ENCODE data around the gene R3HCC1L. TPM values are rescaled to one million over a fixed set of nuclear protein-coding genes. Genes with fewer than 3 reads are reported as not detected.
"Not testable (repeated sequence)": the region's sequence is repeated elsewhere in the genome, so short reads cannot be mapped to it uniquely, and the experiment has no call there.

Gene R3HCC1L
- polyA plus RNA-seq, 3 donors = 17.9 to 22.0 (median 19.7) TPM

DNA sequence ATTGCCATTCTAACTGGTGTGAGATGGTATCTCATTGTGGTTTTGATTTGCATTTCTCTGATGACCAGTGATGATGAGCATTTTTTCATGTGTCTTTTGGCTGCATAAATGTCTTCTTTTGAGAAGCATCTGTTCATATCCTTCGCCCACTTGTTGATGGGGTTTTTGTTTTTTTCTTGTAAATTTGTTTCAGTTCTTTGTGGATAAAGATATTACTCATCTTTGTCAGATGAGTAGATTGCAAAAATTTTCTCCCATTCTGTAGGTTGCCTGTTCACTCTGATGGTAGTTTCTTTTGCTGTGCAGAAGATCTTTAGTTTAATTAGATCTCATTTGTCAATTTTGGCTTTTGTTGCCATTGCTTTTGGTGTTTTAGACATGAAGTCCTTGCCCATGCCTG, 93.8 kb downstream of the R3HCC1L start:
- DNase-seq = not testable (repeated sequence)

DNA sequence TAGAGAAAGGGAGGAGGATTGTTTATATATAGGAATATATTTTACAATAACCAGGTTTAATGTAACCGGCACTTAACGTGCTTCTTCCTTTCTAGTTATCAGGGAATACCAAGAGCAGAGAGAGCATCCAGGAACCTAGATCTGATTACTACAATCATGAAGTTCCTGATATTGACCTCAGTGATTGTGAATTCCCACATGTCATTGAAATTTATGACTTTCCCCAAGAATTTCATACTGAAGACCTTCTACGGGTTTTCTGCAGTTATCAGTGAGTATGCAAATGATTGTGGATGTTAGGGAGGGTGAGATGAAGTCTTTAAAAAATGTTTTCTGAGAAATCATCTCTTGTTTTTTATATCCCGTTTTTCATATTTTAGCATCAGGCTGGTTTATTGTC, 97.0 kb downstream of the R3HCC1L start:
- no peak for DNase-seq

DNA sequence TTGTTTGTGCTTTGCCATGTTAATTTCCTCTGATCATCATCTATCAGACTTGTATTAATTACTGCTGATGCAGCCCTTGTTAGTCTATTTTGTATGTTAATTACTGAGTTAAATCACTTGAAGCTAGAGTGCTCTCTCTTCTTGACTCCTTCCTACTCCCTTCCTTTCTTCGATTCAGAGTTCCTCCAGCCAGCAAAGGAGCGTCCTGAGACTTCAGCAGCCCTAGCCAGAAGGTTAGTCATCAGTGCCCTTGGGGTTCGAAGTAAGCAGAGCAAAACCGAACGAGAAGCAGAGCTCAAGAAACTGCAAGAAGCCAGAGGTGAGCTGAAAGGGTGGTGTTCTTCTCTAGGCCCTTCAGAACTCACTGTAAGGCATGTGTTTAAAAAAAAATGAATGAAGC, 101.4 kb downstream of the R3HCC1L start:
- no peak for DNase-seq

DNA sequence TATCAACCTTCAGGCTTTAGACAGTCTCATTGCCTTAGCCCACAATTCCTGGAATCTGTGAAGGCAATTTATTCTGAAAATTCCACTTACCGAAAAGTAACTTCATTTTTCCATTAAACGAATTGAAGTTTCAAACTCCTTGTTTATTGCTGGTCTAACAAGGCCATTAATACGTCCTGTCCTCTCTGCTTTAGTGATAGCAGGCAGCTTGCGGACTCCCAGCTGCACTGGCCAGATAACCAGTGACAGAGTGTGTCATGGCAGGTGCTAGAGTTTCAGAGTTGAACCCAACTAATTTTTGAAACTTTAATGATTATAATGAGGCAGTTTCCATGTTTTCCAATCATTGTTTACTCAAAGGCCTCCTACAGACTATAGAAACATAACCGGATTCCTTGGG, 102.4 kb downstream of the R3HCC1L start:
- DNase-seq = no peak

DNA sequence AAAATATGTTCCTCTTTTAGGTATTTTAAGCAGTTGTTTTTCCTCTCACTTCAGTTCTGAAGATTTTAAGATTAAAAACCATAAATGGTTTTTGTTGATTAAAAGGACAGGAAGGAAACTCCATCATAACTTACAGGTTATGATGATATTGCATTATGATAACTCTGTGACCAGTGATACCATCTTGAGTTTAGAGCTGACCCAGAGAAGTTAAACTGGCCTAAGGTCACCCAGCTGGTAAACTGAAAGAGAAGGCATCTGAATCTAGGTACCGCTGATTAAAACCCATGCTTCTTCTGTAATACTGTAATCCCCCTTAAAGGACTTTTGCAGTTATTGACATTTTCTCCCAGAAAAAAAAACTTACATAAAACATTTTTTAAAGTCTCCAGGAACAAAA, 103.9 kb downstream of the R3HCC1L start:
- no peak for DNase-seq

DNA sequence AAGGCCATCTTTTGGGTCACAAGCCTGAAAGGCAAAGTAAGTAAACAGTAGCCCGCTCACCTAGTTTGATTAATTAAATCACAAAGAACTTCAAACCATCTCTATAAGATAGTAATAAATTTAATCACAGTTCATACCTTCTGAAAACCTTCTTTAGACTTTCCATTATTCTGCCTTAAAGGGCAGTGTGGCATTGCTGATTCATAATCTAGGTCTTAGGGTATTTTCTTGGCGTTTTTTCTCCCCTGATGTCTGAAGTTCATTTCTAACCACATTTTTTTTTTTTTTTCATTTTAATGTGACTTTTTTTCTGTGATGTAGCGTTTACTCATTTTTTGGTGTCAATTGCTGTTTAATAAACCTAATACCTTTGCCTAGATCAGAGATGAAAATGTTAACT, 106.1 kb downstream of the R3HCC1L start:
- no peak for DNase-seq

DNA sequence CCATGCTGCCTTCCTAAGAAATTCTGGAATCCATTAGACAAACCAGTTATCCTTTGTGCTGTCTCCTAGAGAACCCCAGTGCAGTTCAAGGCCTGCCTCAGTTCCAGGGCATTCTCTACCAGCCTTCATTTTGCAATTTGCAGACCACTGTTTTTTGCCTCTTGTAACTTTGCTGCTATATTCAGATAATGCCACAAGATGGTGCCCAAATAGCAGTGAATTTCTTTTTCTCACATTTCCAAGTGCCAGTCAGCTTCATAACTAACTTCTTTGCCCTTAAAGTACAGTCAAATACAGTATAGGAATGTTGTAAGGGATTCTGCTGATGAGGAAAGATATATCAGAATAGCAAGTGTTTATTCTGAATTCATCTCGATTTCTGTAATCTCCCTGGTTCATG, 108.4 kb downstream of the R3HCC1L start:
- DNase-seq = peak; percentile 42

DNA sequence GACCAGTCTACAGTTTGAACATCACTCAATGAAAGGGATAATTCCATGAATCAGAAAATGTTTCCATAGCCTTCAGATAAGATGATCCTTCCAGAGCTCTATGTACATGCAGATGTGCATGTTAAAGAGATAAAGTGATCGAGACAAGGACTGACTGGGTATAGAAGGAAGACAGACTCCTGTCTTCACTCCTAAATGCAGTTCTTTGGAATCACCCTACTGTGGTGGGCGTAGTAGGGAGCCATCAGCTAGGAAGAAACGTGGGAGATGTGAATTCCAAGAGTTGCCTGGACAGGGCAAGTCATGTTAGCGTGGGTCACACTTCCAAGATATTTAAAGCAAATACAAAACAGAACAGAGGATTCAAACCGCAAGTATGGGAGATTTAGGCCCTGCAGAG, 109.7 kb downstream of the R3HCC1L start:
- no peak for DNase-seq

DNA sequence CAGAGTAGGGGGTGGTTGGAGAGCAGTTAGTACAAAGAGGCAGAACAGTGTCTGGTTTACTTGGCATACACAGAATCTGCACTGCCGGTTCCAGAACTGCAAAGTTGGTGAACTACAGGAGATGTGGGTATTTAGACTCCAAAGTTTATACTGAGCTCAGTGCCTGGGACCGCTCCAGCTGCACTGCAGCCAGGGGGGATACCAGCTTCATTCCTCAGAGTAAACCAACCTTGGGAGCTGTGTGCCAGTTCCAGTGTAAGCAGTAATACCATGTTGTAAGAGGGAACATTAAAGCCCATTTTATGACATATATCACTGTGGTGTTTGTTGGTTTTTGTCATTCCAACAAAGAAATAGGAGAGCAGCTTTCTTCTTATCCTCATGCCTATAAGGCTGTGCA, 110.1 kb downstream of the R3HCC1L start:
- no peak for DNase-seq

DNA sequence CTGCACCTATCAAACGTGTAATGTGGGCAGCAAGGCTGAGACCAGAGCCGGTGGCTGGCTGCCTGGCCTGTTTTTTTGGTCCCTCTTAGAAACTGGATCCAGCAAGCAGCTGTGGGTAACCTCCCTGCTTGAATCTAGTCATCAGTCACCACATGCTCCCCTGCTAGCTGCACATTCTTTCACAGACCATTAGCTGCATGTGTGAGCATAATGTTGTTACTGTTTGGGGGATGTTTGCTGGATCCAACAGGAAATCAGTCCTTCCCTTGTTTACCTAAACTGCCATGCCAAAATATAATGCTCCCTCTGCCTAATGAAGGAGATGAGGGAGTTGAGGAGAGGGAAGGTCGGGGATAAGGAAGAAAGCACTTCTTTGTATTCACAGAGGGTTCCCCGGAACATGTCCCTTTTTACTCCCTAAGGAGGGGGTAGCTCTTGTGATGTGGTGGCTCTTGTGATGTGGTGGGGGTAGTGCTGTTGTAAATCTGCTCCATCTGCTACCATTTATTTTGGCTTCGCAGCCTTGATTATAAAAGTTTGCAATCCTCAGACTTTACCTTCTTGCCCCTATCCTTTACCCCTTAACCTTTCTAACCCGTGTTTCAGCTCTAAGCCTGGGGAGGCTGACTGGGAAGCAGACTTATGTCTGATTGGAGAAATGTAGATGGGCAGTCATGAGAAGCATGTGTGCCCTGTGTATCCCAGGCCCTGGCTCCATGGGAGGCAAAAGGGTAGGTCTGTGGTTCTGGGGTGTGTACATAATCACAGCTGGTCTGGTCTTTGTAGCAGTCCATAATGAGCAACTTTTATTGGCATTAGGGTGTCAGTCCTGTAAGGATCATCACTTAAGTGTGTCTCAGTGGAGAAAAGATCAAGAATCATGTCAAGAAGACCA, 112.7 kb downstream of the R3HCC1L start:
- DNase-seq = peak; percentile 90

DNA sequence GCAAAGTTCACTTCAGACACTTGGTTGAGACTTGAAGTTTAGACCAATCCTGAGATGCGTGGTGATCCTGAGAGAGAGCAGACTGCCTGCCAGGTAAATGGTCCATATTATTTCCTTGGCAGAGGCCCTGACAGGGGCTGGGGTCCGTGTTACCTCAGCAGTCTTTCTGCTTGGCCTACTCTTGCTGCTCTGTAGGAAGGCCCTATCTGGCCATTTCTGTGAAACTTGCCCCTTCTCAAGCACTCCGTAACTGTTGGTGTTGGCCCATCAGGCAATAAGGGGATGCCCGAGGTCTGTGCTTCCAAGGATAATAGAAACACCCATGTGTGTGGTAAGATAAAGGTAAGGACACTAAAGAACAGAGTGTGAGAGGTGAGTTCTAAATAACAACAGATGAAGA, 113.6 kb downstream of the R3HCC1L start:
- no peak for DNase-seq

DNA sequence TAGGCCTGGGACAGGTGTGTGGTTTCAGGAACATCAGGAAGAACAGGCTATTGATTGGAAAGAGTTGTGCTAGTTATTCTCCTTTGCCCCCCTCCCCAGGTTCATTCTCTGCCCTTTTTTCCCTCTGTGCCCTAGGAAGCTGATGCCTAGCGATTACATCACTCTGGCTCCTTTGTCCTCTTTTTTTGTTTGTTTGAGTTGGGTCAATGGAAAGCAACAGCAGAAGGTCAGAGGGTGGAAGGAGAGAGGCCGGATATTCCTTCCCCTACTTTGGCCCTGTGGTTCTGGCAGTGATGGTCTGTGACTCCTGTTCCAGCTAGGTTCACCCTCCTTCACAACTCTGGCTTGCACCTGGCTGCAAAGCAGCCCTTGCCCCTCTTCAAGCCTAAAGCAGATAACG, 114.7 kb downstream of the R3HCC1L start:
- DNase-seq = no peak

DNA sequence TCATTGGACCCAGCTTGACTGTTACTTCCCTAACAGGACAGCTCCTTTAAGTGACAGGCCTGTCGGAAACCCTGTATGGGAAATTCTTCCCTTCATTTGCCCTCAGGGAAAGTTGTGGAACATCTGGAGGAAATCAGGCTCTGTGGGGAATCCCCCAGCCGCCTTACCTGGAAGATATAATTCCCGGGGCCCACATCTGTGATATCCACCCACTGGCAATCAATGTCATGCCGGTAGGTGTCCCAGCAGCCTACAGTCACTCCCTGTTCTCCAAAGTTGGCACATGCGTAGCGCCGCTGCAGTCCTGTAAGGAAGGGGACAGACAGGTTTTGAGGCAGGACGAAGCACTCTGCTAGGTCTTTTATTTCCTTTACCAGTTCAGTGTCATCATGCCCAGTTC, 116.9 kb downstream of the R3HCC1L start:
- DNase-seq = no peak

DNA sequence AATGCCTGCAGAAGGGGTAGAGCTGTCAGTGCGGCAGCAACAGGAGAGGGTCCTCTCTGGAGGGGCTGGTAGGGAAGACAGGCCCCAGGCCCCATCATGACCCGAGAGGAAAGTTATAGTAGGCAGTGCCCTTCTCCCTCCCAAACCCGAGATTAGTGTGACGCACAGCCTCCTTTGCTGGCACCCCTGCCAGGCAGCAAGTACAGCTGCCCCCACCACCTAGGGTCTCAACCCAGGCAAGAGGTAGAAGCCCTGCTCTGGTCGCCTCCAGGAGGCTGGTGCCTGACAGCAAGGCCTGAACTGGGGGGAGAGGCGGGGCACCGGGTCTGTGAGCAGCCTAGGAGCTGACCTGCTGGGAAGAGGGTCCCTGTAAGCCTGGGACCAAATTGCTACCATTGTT, 118.0 kb downstream of the R3HCC1L start:
- no peak for DNase-seq

DNA sequence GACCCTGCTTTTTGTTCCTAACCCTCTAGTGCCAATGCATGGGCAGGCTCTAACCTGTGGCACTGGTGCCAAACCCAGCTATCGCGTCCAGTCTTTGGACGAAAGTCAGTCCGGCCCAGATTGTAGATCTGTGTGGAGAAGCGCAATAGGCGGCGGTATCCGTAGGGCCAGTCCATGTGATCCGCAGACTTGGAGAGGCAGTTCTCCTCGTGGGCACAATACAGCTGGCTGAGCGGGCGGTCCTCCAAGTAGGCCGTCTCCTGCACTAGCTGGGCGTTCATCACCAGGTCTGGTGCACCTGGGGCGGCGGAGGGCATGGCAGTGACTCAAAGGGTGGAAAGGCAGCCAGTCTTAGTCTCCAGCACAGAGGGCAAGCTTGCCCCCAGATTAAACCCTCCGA, 119.0 kb downstream of the R3HCC1L start:
- no peak for DNase-seq

DNA sequence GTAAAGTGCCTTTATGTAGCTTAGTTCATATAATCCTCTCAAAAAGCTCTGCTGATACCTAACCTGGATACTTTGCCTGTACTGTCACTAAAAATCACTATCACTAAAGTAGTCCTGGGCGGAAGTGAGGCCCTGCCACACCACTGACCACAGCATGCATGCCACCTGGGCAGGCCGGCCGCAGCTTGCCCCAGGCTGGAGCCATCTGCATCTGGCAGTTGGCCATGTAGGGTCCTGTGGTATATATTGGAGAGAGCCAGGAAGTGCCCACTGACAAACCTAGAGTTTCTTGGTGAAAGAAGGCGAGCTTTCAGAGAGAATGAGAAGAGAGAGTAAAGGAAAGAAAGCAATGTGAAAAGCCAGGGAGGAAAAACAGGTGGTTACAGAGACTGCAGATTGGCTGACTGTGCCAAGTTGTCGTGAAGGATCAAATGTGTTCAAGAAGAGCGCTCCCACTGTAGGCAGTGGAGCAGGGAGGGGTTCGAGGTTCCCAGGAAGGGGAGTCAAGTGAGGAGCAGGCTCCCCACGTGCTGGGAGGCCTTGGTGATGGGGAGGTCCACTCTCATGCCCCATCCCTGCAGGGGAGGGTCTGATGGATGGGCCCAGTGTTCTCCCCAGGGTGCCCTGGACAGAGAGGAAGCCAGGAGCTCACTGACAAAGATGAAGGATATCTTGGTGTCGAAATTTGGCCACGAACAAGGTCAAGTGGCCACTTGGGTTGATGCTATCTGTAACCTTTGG, 119.9 kb downstream of the R3HCC1L start:
- no peak for DNase-seq

DNA sequence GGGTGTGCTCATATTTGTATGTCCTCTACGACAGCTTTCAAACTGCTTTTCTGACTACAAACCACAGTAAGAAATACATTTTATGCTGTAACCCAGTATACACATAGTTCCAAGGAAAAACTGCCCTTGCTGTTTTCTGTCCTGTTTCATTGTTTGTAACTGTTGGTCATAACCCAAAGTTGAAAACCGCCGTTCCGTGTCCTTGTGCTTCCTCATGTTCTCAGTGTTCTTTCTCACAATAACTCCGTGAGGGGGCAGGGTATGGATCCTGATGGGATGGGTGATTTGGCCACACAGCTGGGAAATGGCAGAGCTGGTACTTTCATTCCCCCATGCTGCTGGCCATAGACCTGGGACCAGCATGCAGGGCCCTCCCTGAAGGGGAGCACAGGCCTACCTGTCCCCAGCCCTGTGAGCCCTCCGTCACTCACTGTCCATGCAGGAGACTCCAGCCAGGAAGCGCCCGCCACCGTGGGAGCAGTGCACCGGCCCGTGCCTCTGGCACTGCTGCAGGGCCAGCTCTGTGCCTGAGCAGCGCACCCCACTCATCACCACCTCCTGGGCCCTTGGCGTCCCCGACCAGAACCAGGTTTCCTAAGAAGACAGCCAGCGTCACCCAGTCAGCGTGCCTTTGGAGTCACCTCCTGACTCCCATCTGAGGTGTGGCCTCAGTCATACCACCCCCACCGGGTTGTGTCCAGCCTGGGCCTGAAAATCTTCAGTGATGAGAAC, 120.9 kb downstream of the R3HCC1L start:
- no peak for DNase-seq

DNA sequence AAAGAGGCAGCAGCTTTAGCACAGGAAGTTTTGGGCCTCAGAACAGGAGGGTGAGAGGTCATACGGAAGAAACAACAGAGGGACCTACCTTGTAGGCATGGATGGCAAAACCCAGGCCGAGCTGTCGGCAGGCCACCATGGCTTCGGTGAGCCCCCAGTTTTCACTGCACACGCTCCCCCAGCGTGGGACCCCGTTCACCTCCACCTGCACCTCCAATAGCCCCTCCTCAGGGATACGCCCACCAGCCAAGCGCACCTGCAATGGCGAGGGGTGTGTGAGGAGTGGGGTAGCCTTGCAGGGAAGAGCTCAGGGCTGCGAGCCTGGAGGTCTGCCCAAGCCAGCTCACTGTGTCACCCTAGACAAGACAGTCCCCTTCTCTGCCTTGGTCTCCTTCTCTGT, 122.2 kb downstream of the R3HCC1L start:
- DNase-seq = no peak

DNA sequence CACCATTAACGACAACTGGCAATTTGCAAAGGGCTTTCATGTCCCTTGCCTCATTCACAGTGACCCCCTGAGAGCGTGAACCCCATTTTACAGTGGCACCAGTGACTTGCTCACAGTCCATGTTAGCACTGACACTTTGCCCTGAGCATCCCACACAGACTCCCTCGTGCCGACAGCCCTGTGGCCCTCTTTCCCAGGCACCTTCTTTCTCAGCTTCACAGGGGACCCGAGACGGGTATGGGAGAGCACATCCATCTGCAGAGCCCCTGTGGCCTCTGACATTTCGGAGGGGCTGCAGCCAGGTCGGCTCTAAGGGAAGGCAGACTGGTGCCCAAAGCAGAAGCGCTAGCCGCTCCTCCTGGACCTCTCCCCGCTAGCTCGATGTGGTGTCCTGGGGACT, 122.7 kb downstream of the R3HCC1L start:
- DNase-seq = no peak

DNA sequence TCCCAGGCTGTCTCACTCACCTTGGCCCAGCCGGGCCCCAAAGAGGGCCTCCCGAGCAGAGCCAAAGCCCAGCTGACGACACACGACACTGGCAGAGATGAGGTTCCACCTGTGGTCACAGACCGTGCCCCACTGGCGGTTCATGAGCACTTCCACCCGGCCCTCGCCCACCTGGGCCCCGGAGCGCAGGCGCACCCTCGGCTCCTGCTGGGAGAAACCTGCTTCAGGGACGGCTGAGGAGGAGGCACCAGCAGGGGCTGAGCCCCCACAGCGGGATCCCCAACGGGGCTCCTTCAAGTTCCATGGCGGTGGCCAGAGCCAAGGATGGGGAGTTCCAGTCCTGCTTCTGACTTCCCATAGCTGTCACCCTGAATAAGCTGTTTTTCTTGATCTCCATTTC, 123.5 kb downstream of the R3HCC1L start:
- DNase-seq = no peak

DNA sequence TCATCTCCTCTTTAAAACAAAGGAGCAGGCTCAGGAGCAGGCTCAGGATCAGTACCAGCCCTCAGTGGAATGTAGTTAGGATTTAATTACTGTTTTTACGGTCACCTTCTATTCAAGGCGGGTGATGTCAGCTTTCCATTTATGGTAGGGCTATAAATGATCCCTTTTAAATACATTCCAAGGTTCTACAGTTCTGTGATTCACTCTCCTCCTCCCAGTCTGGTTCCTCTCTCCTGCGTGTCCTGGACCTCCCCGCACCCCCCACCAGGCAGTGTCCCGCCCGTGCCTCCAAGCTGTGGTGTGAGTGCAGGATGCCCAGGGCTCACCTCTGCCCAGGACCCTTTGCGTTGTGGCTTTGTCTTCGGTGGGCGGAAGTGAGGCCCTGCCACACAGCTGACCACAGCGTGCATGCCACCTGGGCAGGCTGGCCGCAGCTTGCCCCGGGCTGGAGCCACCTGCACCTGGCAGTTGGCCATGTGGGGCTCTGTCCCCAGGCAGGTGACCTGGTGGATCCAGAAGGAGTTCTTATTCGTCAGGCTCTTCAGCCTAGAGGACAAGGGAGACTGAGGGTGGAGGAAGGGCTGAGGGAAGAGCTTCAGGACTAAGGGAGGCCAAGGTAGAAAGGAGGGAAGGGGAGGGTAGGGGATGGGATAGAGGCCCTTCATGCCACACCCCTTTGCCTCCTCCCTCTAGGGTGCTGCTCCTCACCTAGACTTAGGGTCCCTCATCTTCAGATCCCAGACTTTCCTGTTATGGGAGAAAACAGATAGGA, 124.4 kb downstream of the R3HCC1L start:
- no peak for DNase-seq

All from renal pelvis (tissue), 4 donors.